Mesodermal cell (in vitro differentiated cells): ENCODE measurements around the gene PSG6. TPM values are rescaled to one million over a fixed set of nuclear protein-coding genes. Genes with fewer than 3 reads are reported as not detected.
"Not testable (repeated sequence)": the region's sequence is repeated elsewhere in the genome, so short reads cannot be mapped to it uniquely, and the experiment has no call there.

Experiments used
- H3K27ac ChIP-seq: 2 replicates; pipeline ENCODE4 v1.7.0; 2013; ENCODE audit warnings: mild to moderate bottlenecking, low read depth, low read length, moderate library complexity; ENCODE audit not compliant: severe bottlenecking
- H3K36me3 ChIP-seq: 2 replicates; pipeline ENCODE4 v1.7.1; 2013; ENCODE audit warnings: mild to moderate bottlenecking, low read length, moderate library complexity; ENCODE audit not compliant: control insufficient read depth, insufficient read depth
- H3K4me1 ChIP-seq: one replicate; pipeline ENCODE4 v1.7.1; 2013; ENCODE audit warnings: mild to moderate bottlenecking, low read length; ENCODE audit not compliant: insufficient read depth, control insufficient read depth, poor library complexity, severe bottlenecking
- H3K4me3 ChIP-seq: 2 replicates; pipeline ENCODE4 v1.7.0; 2013; ENCODE audit warnings: low read length, control low read depth, mild to moderate bottlenecking; ENCODE audit not compliant: insufficient read depth, poor library complexity, severe bottlenecking; ENCODE audit errors: extremely low read depth
- H3K9me3 ChIP-seq: 2 replicates; pipeline ENCODE4 v1.7.1; 2013; ENCODE audit warnings: mild to moderate bottlenecking, low read length, moderate library complexity; ENCODE audit not compliant: control insufficient read depth
- WGBS, 2 experiments: methylation state at CpG; one replicate each; pipeline ENCODE4 v1.1.5; 2013; ENCODE audit warnings: missing lambda C conversion rate in 2 of 2; ENCODE audit not compliant: insufficient coverage in 2 of 2; 5-methylcytosine and 5-hydroxymethylcytosine counted together
- polyA plus RNA-seq, 2 experiments: library from polyadenylated mRNA; stranded (reverse); fragments of 50-300 nt; gene quantifications; one replicate each; pipeline ENCODE4 v1.2.3, GENCODE V29; 2013

PSG6 gene
- polyA plus RNA-seq (2013, experiment 1 of 2), result not detected
- not detected for polyA plus RNA-seq (2013, experiment 2 of 2)

DNA sequence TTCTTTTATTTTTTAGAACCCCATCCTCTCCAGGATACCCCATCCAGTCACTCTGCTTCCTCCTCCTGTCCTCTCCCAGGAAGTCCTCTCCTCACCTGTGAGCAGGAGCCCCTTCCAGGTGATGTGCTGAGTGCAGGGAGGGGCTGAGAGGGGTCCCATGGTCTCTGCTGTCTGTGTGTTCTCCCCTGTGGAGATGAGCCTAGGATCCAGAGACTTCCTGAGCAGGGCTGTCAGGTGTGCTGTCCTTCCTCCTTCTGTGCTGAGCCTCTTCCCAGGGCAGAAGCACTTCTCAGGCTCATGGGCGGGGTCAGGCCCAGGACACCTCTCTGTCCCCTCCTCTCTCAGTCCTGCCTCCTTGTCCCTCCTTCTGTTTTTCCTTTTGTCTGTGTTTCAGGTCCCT is at the start of gene PSG6:
PSG6 (minus strand) TSS at position 261 of the 400 bp plus-strand sequence; CDS start at position 159, 102 bp downstream.
- no CpG with 5 or more reads among the region's 1 CpG for WGBS, 2 experiments
- not testable (repeated sequence) for H3K27ac ChIP-seq, H3K36me3 ChIP-seq, H3K4me1 ChIP-seq, H3K4me3 ChIP-seq, H3K9me3 ChIP-seq

DNA sequence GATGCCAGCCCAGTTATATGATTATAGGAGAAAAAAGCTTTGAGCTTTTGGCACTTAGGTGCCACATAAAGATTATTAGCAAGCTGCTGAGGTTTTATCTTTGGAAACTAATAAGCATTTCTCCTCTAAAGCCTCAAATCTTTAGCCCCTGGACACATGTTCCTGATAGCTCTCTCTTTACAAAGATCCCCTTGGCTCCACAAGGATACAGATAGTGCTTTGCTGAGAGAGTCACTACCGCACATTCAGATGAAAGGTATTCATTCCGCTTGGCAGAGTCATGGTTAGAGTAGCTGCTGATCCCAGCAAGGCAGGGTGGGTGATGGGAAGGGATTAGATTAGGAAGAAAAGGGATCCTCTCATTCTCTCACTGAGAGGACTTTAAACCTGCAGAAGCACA is 47.5 kb upstream of the PSG6 start:
- Histone ChIP-seq H3K9me3 (peaks cover 6% of the 10 kb centered on the region), H3K4me1 (no peaks in the 10 kb centered on the region), H3K27ac (peak overlapping the region; percentile 16), H3K4me3 (no peak overlapping the region), H3K36me3 (no peaks in the 10 kb centered on the region)
- whole genome bisulfite sequencing, 2 experiments, result 79% methylated on average over 2 of the region's 2 CpGs; no CpG with 5 or more reads in 1 of the 2 experiments

DNA sequence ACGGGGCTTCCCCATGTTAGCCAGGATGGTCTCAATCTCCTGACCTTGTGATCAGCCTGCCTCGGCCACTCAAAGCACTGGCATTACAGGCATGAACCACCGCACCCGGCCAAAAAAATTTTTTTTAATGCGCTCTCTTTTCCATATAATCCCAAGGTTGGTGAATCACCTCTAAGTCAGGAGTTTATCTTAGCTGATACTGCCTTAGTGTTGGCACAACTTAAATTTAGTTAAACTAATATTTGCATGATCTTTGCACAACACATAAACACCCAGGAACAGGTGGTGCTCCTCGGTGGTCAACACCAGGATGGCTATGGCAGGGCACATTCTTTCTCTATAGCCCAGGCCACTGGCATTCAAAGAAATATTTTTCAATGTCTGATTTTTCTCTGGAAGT is 43.4 kb upstream of the PSG6 start:
- 94 to 100% methylated on average over 3 of the region's 6 CpGs for WGBS, 2 experiments
- no peak overlapping the region for H3K4me3 ChIP-seq

DNA sequence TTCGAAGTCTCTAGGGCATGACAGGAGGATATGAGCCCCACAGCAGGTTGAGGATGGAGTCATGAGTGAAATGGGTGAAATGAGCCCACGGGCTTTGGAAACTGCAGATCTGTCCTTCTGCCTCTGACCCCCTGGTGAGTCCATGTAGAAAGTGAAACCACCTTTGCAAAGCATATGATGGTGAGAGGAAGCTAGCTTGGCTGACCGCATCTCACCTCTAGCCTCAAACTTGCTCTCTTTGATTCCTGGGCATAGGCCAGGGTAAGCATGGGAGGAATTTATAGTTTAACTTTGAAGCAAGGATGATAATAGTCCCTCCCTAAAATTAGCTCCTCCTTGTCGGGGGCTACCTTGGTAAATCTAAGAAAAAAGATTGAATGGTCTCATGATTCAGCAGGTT is 34.4 kb upstream of the PSG6 start:
- H3K27ac ChIP-seq, H3K36me3 ChIP-seq, H3K9me3 ChIP-seq, H3K4me3 ChIP-seq, H3K4me1 ChIP-seq: not testable (repeated sequence)
- WGBS, 2 experiments, result 67 to 76% methylated on average over 1 to 2 of the region's 4 CpGs

More for the DNA sequence above, 43.4 kb upstream of the PSG6 start:
- Histone ChIP-seq H3K4me1 (no peaks in the 10 kb centered on the region), H3K36me3 (no peaks in the 10 kb centered on the region), H3K27ac (no peak overlapping the region), H3K9me3 (peaks cover 6% of the 10 kb centered on the region)

DNA sequence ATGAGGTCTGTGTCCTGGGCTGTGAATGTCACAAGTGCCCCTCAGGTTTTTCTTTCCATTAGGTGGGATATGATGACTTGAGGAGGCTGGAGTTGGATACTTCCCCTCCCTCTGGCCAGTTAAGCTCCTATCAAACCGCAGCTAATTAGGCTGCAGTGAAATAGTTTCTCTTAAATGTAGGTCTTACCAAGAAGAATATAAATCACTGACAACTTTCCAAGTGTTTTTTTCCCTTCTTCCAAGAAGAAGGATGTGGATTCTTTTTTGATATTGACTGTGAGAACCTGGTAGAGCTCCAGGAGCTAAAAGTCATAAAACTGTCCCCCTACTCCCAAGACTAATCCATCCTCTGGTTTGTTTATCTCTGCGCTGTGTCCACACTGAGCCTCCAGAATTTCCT is 33.8 kb upstream of the PSG6 start:
- H3K4me3 ChIP-seq, H3K4me1 ChIP-seq, H3K9me3 ChIP-seq, H3K36me3 ChIP-seq, H3K27ac ChIP-seq: not testable (repeated sequence)
- WGBS, 2 experiments, result 90% methylated on average over 1 of the region's 2 CpGs; no CpG with 5 or more reads in 1 of the 2 experiments

DNA sequence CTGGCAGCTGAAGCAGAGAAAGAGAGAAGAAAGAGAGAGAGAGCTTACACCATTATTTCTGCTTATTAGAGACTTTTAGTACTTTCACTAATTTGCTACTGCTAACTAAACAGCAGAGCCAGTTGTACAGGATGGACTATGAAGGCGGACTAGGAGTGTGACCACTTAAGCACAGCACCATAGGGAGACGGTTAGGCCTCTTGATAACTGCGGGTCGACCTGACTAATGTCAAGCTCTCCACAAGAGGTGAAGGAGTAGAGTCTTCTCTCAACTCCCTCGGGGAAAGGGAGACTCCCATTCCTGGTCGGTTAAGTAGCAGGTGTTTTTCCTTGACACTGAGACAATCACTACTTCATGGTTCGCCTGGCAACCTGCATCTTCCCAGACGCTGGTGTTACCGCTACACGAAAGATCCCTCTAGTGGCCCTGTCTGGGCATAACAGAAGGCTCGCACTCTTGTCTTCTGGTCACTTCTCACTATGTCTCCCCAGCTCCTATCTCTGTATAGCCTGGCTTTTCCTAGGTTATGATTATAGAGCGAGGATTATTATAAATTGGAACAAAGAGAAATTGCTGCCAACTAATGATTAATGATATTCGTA is 24.6 kb upstream of the PSG6 start:
- Histone ChIP-seq H3K4me3 (no peak overlapping the region), H3K27ac (no peak overlapping the region), H3K9me3 (no peaks in the 10 kb centered on the region), H3K4me1 (no peaks in the 10 kb centered on the region), H3K36me3 (no peaks in the 10 kb centered on the region)
- 47 to 56% methylated on average over 10 of the region's 13 CpGs for WGBS, 2 experiments

DNA sequence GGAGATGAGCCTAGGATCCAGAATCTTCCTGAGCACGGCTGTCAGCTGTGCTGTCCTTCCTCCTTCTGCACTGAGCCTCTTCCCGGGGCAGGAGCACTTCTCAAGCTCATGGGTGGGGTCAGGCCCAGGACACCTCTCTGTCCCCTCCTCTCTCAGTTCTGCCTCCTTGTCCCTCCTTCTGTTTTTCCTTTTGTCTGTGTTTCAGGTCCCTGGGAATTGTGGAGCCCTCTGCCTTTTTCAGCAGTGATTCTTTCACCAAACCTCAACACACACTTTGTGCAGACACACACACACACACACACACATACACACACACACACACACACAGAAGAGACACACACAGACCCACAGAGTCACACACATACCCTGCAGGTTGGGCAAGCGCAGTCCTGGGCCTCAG is 19.4 kb upstream of the PSG6 start, which contains the start of gene PSG7:
PSG7 (minus strand) TSS at position 101 of the 400 bp plus-strand sequence. CDS start 131 bp downstream, outside the sequence.
- H3K27ac ChIP-seq, H3K36me3 ChIP-seq, H3K4me3 ChIP-seq, H3K4me1 ChIP-seq, H3K9me3 ChIP-seq: not testable (repeated sequence)
- 74 to 83% methylated on average over 1 to 3 of the region's 3 CpGs for WGBS, 2 experiments

DNA sequence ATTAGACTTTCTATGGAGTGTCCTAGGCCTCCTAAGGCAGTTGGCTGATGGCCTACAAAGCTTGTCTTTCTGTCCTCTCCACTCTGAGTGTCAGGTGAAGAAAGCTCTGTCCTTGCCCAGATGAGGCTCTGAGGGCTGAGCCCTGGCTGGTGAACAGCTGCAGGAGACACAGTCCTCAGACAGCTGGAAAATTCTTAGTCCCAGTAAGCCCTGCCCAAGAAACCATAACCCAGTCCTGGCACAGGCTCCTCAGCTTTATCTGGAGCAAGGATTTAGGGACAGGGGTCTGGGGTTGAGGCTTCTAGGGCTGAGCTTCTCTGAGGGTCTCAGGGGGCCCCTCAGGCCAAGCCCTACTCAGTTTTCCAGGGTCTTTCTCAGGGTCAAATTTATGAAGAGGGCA is 17.0 kb upstream of the PSG6 start:
- not testable (repeated sequence) for H3K9me3 ChIP-seq, H3K36me3 ChIP-seq, H3K4me1 ChIP-seq, H3K27ac ChIP-seq, H3K4me3 ChIP-seq

DNA sequence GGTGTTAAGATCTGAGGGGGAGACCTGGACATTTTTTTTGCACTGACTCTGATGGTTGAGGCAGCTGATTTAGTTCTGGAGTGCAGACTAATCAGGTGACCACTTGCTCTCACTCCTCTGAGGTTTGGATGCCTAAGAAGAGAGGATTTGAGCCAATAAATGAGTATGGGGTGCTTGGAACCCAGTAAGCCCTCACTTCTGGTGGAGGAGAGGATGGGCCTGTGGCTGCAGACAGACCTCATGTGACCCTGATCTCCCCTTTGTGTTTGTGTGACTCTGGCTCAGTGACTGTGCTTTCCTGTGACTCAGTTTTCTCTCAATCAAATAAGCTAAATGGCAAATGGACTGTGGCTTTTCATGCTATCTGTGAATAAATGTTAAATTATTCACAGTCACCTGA is 16.5 kb upstream of the PSG6 start:
- not testable (repeated sequence) for H3K27ac ChIP-seq, H3K4me1 ChIP-seq, H3K9me3 ChIP-seq, H3K36me3 ChIP-seq, H3K4me3 ChIP-seq

DNA sequence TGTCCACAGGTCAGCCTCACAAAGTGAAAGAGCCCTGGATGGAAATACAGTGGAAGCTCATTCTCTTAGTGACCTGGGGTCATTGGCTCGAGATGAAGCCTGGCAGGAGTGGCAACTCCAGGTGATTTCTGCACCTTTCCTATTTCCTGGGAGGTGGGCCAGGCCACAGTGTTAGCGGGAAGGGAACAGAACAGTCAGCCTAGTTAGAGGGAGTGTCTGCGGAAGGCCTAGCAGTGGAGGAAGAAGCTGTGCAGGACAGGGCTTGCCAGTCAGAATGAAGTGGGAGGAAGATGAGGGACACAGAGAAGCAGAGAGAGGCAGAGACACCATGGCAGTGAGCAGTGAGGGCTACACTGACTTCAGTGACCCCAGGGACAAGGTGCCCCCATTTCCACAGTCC is 15.7 kb upstream of the PSG6 start:
- not testable (repeated sequence) for H3K36me3 ChIP-seq, H3K27ac ChIP-seq, H3K9me3 ChIP-seq, H3K4me3 ChIP-seq, H3K4me1 ChIP-seq
- 48 to 76% methylated on average over 2 to 3 of the region's 3 CpGs for WGBS, 2 experiments

DNA sequence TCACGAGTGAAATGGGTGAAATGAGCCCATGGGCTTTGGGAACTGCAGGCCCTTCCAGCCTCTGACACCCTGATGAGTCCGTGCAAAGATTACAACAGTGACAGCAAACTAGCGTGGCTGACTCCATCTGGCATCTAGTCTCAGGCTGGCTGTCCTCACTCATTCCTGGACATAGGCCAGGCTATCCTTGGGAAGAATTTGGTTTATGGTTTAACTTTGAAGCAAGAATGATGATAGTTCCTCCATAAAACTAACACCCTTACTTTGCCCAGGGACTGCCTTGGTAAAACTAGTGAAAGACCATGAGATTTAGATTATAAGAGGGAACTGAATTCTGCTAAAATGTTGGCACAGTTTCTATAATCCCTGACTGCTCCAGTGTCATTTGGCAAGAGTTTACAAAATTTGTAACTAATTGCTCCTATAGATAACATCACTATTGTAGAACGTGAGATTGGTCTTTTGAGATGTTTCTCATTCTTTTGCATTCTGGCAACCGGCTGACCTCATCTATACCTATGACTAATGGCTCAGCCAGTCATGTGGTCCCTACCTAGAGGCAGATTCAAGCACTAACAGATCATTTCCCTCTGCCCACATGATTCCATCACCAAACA is 14.9 kb upstream of the PSG6 start:
- not testable (repeated sequence) for H3K4me3 ChIP-seq, H3K36me3 ChIP-seq, H3K9me3 ChIP-seq, H3K4me1 ChIP-seq
- WGBS, 2 experiments, result 40 to 93% methylated on average over 1 to 3 of the region's 5 CpGs
- H3K27ac ChIP-seq, result peak overlapping the region; percentile 91
